ENCODE measurements around the gene GJA10. TPM values are rescaled to one million over a fixed set of nuclear protein-coding genes. Genes with fewer than 3 reads are reported as not detected.
"Not testable (repeated sequence)": the region's sequence is repeated elsewhere in the genome, so short reads cannot be mapped to it uniquely, and the experiment has no call there.

GJA10 gene
- total and polyA plus RNA-seq, 8 donors = not detected

DNA sequence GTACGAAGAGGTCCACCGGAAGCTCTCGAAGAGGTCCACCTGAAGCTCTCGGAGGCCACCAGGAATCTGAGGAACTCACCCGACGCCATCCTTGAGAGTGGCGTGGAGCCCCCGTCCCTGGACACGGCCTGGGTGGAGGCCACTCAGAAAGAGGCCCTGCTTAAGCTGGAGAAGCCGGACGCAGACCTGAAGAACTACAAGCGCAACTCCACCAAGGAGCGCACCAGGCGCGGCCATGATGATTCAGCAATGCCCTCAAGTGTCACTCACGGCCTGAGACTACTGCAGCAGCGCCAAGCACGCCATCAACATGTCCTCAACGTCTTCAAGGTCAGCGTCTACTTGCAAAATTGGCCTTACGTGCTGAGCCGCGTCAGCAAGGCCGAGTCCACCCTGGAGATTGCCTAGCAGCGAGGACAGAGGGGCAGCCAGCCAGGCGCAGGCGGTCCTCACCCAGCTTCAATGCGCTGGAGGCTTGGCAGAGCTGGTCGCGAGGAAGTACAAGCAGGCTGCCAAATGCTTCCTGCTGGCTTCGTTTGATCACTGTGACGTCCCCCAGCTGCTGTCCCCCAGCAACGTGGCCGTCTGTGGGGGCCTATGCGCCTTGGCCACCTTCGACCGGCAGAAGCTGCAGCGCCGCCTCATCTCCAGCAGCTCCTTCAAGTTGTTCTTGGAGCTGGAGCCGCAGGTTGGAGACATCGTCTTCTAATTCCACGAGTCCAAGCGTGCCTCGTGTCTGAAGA, 7.7 kb upstream of the GJA10 start:
- Histone ChIP-seq H3K9me3 (no peaks in the 10 kb centered on the region), H3K36me3 (no peaks in the 10 kb centered on the region), H3K27ac (no peak overlapping the region), H3K4me3 (no peak overlapping the region), H3K27me3 (peaks cover 27 to 53% of the 10 kb centered on the region in 2 donors), H3K4me1 (no peaks in the 10 kb centered on the region)
- TF ChIP-seq CTCF (IDR thresholded peaks at IDR 0.05) = no peak
- ATAC-seq = no peak
- intact Hi-C loops (cut with DNase I) = no loop called here
- DNase-seq = peak in 1 of 4 donors; percentile 61

- ATAC-seq (peak; percentile 34), DNase-seq (peak in 1 of 4 donors; percentile 74)
- H3K4me1 ChIP-seq = no peaks in the 10 kb centered on the region
- intact Hi-C loops (cut with DNase I) = no loop called here
- no peak overlapping the region for H3K27ac ChIP-seq
- H3K9me3 ChIP-seq = no peaks in the 10 kb centered on the region
- no peak overlapping the region for H3K4me3 ChIP-seq
- H3K36me3 ChIP-seq = no peaks in the 10 kb centered on the region
- no peak for TF ChIP-seq CTCF (IDR thresholded peaks at IDR 0.05)
- peaks cover 28 to 63% of the 10 kb centered on the region in 2 donors for H3K27me3 ChIP-seq
These were observed 6.7 kb upstream of the GJA10 start for GRCh38 chr6:89887452-89888137.

GRCh38 chr6:89888138-89888514, 6.1 kb upstream of the GJA10 start:
- Histone ChIP-seq H3K27ac (no peak overlapping the region), H3K36me3 (no peaks in the 10 kb centered on the region), H3K4me1 (no peaks in the 10 kb centered on the region), H3K9me3 (no peaks in the 10 kb centered on the region), H3K27me3 (peaks cover 28 to 69% of the 10 kb centered on the region in 2 donors), H3K4me3 (no peak overlapping the region)
- no peak for DNase-seq
- intact Hi-C loops (cut with DNase I) = no loop called here
- no peak for TF ChIP-seq CTCF (IDR thresholded peaks at IDR 0.05)
- no peak for ATAC-seq

- no peaks in the 10 kb centered on the region for H3K4me1 ChIP-seq
- DNase-seq (no peak), ATAC-seq (no peak)
- no peak overlapping the region for H3K27ac ChIP-seq
- H3K27me3 ChIP-seq = peaks cover 28 to 76% of the 10 kb centered on the region in 2 donors
- no peak for TF ChIP-seq CTCF (IDR thresholded peaks at IDR 0.05)
- H3K36me3 ChIP-seq = no peaks in the 10 kb centered on the region
- H3K4me3 ChIP-seq = no peak overlapping the region
- H3K9me3 ChIP-seq = no peaks in the 10 kb centered on the region
- intact Hi-C loops (cut with DNase I) = no loop called here
These were observed 5.4 kb upstream of the GJA10 start for GRCh38 chr6:89888871-89889270.

GRCh38 chr6:89890845-89891528, 3.3 kb upstream of the GJA10 start:
- H3K27me3 ChIP-seq = peaks cover 28 to 88% of the 10 kb centered on the region in 2 donors
- H3K4me1 ChIP-seq; H3K36me3 ChIP-seq; H3K27ac ChIP-seq; H3K4me3 ChIP-seq; DNase-seq; H3K9me3 ChIP-seq; ATAC-seq; intact Hi-C loops (cut with DNase I): not testable (repeated sequence)

GRCh38 chr6:89892577-89892976, 1.7 kb upstream of the GJA10 start:
- H3K27ac ChIP-seq; DNase-seq; H3K36me3 ChIP-seq; H3K4me1 ChIP-seq; intact Hi-C loops (cut with DNase I); H3K4me3 ChIP-seq; ATAC-seq; H3K9me3 ChIP-seq: not testable (repeated sequence)
- peaks cover 26 to 79% of the 10 kb centered on the region in 2 donors for H3K27me3 ChIP-seq

Data from left lung (tissue), 10 donors.